ENCODE measurements around the gene CUL4A.
"Not testable (repeated sequence)": the region's sequence is repeated elsewhere in the genome, so short reads cannot be mapped to it uniquely, and the experiment has no call there.

Gene CUL4A

DNA sequence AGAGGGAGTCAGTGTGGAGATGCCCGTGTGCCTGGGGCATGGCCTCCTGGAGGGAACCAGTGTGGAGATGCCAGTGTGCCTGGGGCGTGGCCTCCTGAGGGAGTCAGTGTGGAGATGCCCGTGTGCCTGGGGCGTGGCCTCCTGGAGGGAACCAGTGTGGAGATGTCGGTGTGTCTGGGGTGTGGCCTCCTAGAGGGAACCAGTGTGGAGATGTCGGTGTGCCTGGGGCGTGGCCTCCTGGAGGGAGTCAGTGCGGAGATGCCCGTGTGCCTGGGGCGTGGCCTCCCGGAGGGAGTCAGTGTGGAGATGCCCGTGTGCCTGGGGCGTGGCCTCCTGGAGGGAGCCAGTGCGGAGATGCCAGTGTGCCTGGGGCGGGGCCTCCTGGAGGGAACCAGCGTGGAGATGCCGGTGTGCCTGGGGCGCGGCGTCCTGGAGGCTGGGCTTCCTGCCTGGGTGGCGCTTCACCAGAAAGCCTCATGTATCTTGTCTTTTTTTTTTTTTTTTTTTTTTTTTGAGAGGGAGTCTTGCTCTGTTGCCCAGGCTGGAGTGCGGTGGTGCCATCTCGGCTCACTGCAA, 105.6 kb downstream of the CUL4A start:
- peaks cover 3 to 77% (median 61%) of the 10 kb centered on the region in 5 donors for H3K36me3 ChIP-seq (ENCODE audit: control insufficient read depth in 5 of 5, insufficient read depth in 5 of 5, low read length in 5 of 5)
- H3K4me1 ChIP-seq (ENCODE audit: control insufficient read depth in 5 of 5, insufficient read depth in 5 of 5, low read length in 5 of 5); H3K9ac ChIP-seq (ENCODE audit: low read length in 5 of 5); H3K27ac ChIP-seq (ENCODE audit: low read depth, low read length); H3K9me3 ChIP-seq (ENCODE audit: control insufficient read depth in 5 of 5, low read length in 5 of 5); H3K4me3 ChIP-seq (ENCODE audit: low read depth in 1 of 5, low read length in 5 of 5); H3K27me3 ChIP-seq (ENCODE audit: control insufficient read depth in 5 of 5, insufficient read depth in 4 of 5, low read length in 5 of 5): not testable (repeated sequence)

DNA sequence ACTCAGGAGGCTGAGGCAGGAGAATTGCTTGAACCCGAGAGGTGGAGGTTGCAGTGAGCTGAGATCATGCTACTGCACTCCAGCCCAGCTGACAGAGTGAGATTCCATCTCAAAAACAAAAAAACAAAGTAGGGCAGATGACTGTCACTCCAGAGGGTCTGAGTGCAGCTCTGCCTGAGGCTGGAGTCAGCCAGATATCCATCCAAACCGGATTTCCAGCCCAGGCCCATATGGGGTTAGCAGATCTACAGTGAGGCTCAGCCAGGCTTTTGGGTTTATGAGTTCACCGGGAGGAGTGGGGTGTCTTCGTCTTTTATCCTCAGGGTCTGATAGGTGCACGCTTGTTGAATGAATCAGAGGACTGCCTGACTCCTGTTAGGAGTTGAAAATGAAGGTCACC, 106.6 kb downstream of the CUL4A start:
- H3K4me1 ChIP-seq (ENCODE audit: control insufficient read depth in 5 of 5, insufficient read depth in 5 of 5, low read length in 5 of 5) = no peaks in the 10 kb centered on the region
- peaks cover 3 to 79% (median 64%) of the 10 kb centered on the region in 5 donors for H3K36me3 ChIP-seq (ENCODE audit: control insufficient read depth in 5 of 5, insufficient read depth in 5 of 5, low read length in 5 of 5)

More for the DNA sequence above, 106.6 kb downstream of the CUL4A start:
- Histone ChIP-seq H3K9ac (ENCODE audit: low read length in 5 of 5) (no peak overlapping the region), H3K4me3 (ENCODE audit: low read depth in 1 of 5, low read length in 5 of 5) (no peak overlapping the region), H3K27me3 (ENCODE audit: control insufficient read depth in 5 of 5, insufficient read depth in 4 of 5, low read length in 5 of 5) (no peaks in the 10 kb centered on the region), H3K9me3 (ENCODE audit: control insufficient read depth in 5 of 5, low read length in 5 of 5) (no peaks in the 10 kb centered on the region), H3K27ac (ENCODE audit: low read depth, low read length) (no peak overlapping the region)

Measured in subcutaneous abdominal adipose tissue (tissue), 5 donors.